ENCODE measurements around the gene CAP1.

CAP1 gene

DNA sequence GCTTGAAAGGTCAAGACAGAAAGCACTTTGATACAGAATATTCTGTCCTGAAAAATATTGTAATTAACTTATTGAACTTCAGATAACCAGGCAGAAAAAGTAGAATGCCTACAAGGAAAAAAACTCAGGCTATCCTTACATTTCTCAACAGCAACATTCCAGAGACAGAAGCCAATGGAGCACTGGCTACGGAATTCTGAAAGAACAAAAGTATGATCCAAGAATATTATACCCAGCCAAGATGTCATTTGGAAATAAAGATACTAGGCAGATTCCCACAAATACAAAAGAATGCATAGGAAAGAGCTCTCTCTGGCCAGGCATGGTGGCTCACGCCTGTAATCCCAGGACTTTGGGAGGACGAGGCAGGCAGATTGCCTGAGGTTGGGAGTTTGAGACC lies 62.4 kb downstream of the CAP1 start:
- H3K27ac ChIP-seq (ENCODE audit: low read length) = no peak overlapping the region
- no peak overlapping the region for H3K9ac ChIP-seq (ENCODE audit: low read length in 2 of 2)
- no peaks in the 10 kb centered on the region for H3K36me3 ChIP-seq (ENCODE audit: control insufficient read depth in 2 of 2, insufficient read depth in 2 of 2, low read length in 2 of 2)
- H3K4me3 ChIP-seq (ENCODE audit: low read length in 2 of 2) = no peak overlapping the region
- no peaks in the 10 kb centered on the region for H3K27me3 ChIP-seq (ENCODE audit: control insufficient read depth in 1 of 2, insufficient read depth in 2 of 2, low read length in 2 of 2)
- H3K4me1 ChIP-seq (ENCODE audit: control insufficient read depth, insufficient read depth, low read length) = no peaks in the 10 kb centered on the region
- no peaks in the 10 kb centered on the region for H3K9me3 ChIP-seq (ENCODE audit: control insufficient read depth in 2 of 2, low read length in 2 of 2)

DNA sequence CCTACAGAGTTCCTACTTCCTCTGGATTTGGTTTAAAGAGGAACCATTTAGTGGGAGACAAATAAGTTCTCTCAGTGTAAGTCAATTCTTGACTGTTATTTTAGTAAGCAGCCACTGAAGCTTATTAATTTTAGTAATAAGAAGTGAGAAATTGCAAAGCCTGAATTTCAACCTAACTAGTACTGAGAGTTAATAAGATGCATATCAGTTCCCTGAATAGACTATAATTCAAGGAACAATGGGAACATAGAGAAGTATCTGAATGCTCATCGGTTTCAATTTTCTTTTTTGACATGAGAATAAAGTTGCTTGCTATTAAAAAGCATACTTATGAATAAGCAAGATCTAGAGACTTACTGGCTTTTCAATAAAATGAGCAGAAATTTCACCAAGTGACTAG lies 64.5 kb downstream of the CAP1 start:
- no peak overlapping the region for H3K4me3 ChIP-seq (ENCODE audit: low read length in 2 of 2)
- H3K4me1 ChIP-seq (ENCODE audit: control insufficient read depth, insufficient read depth, low read length) = no peaks in the 10 kb centered on the region
- H3K27ac ChIP-seq (ENCODE audit: low read length) = no peak overlapping the region
- no peaks in the 10 kb centered on the region for H3K27me3 ChIP-seq (ENCODE audit: control insufficient read depth in 1 of 2, insufficient read depth in 2 of 2, low read length in 2 of 2)
- peaks cover 0 to under 1% of the 10 kb centered on the region in 2 donors for H3K9me3 ChIP-seq (ENCODE audit: control insufficient read depth in 2 of 2, low read length in 2 of 2)
- H3K9ac ChIP-seq (ENCODE audit: low read length in 2 of 2) = no peak overlapping the region
- H3K36me3 ChIP-seq (ENCODE audit: control insufficient read depth in 2 of 2, insufficient read depth in 2 of 2, low read length in 2 of 2) = no peaks in the 10 kb centered on the region

DNA sequence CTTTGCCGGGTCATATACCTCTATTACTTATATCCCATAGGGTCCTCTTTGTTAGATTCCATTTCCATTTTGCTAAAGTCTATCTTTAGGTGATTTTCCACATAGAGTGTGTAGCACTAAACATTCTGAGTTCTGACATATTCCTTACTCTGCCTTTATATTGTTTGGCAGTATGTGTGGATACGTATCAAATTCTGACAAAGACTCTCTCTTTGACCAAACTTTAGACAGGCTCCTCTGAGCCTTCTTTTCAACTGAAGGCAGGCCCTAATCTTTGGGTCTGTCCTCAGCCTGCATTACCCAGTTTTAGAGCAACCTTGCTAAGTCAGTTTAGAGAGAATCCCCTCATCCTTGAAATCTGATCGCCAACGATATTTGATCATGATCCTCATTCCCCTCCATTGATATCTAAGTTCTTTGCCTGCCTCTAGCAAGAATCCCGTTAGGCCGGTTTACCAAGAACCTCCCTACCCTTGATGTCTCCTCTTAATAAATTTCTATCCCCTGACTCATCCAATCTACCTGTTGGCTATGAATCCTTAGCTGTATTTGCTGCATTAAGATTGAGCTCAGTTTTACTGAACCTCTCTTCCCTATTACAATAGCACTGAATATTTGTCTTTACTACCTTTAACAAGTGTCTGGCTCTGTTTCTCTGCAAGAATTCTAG lies 66.9 kb downstream of the CAP1 start:
- Histone ChIP-seq H3K4me1 (ENCODE audit: control insufficient read depth, insufficient read depth, low read length) (no peaks in the 10 kb centered on the region), H3K36me3 (ENCODE audit: control insufficient read depth in 2 of 2, insufficient read depth in 2 of 2, low read length in 2 of 2) (no peaks in the 10 kb centered on the region), H3K4me3 (ENCODE audit: low read length in 2 of 2) (no peak overlapping the region), H3K27ac (ENCODE audit: low read length) (no peak overlapping the region), H3K9me3 (ENCODE audit: control insufficient read depth in 2 of 2, low read length in 2 of 2) (peaks cover 0 to 7% of the 10 kb centered on the region in 2 donors), H3K27me3 (ENCODE audit: control insufficient read depth in 1 of 2, insufficient read depth in 2 of 2, low read length in 2 of 2) (no peaks in the 10 kb centered on the region), H3K9ac (ENCODE audit: low read length in 2 of 2) (no peak overlapping the region)

DNA sequence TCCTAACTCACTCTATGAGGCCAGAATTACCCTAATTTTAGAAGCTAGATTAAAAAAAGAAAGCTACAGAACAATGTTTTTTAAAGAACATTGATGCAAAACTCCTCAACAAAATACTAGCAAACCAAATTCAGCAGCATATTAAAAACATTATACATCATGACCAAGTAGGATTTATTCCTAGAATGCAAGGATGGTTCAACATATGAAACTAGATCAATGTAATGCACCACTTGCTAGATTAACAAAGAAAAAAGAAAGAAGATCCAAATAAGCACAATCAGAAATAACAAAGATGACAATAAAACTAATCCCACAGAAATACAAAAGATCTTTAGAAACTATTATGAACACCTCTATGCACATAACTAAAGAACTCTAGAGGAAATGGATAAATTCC lies 69.9 kb downstream of the CAP1 start:
- Histone ChIP-seq H3K27me3 (ENCODE audit: control insufficient read depth in 1 of 2, insufficient read depth in 2 of 2, low read length in 2 of 2) (no peaks in the 10 kb centered on the region), H3K4me1 (ENCODE audit: control insufficient read depth, insufficient read depth, low read length) (no peaks in the 10 kb centered on the region), H3K27ac (ENCODE audit: low read length) (no peak overlapping the region), H3K36me3 (ENCODE audit: control insufficient read depth in 2 of 2, insufficient read depth in 2 of 2, low read length in 2 of 2) (no peaks in the 10 kb centered on the region), H3K4me3 (ENCODE audit: low read length in 2 of 2) (no peak overlapping the region), H3K9me3 (ENCODE audit: control insufficient read depth in 2 of 2, low read length in 2 of 2) (peaks cover 0 to 7% of the 10 kb centered on the region in 2 donors), H3K9ac (ENCODE audit: low read length in 2 of 2) (no peak overlapping the region)

DNA sequence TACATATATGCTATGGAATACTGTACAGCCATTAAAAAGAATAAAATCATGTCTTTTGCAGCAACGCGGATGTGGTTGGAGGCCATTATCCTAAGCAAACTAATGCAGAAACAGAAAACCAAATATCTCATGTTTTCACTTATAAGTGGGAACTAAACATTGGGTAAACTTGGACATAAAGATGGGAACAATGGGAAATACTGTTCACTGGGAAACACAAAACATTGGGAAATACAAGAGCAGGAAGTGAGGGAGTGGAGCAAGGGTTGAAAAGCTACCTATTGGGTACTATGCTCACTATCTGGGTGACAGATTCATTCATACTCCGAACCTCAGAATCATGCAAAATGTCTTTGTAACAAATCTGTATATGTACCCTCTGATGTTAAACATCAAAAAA lies 73.9 kb downstream of the CAP1 start:
- Histone ChIP-seq H3K4me3 (ENCODE audit: low read length in 2 of 2) (no peak overlapping the region), H3K27me3 (ENCODE audit: control insufficient read depth in 1 of 2, insufficient read depth in 2 of 2, low read length in 2 of 2) (no peaks in the 10 kb centered on the region), H3K9me3 (ENCODE audit: control insufficient read depth in 2 of 2, low read length in 2 of 2) (peaks cover 0 to 7% of the 10 kb centered on the region in 2 donors), H3K36me3 (ENCODE audit: control insufficient read depth in 2 of 2, insufficient read depth in 2 of 2, low read length in 2 of 2) (no peaks in the 10 kb centered on the region), H3K9ac (ENCODE audit: low read length in 2 of 2) (no peak overlapping the region), H3K4me1 (ENCODE audit: control insufficient read depth, insufficient read depth, low read length) (no peaks in the 10 kb centered on the region), H3K27ac (ENCODE audit: low read length) (no peak overlapping the region)

DNA sequence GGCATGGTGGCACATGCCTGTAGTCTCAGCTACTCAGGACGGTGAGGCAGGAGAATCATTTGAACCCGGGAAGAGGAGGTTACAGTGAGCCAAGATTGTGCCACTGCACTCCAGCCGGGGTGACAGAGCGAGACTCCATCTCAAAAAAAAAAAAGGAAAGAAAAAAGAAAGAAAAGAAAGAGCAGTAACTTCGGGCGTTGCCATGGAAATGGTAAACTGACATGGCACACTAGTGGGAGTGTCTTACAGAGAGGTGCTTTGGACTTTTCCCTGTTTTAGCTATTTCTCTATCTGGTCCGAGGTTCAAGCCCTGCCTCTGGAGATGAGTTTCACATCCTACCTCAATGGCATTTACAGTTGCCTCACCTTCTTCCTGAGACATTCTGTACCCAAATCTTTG lies 79.6 kb downstream of the CAP1 start:
- Histone ChIP-seq H3K27ac (ENCODE audit: low read length) (no peak overlapping the region), H3K9ac (ENCODE audit: low read length in 2 of 2) (no peak overlapping the region), H3K4me1 (ENCODE audit: control insufficient read depth, insufficient read depth, low read length) (no peaks in the 10 kb centered on the region), H3K27me3 (ENCODE audit: control insufficient read depth in 1 of 2, insufficient read depth in 2 of 2, low read length in 2 of 2) (no peaks in the 10 kb centered on the region), H3K9me3 (ENCODE audit: control insufficient read depth in 2 of 2, low read length in 2 of 2) (no peaks in the 10 kb centered on the region), H3K36me3 (ENCODE audit: control insufficient read depth in 2 of 2, insufficient read depth in 2 of 2, low read length in 2 of 2) (no peaks in the 10 kb centered on the region), H3K4me3 (ENCODE audit: low read length in 2 of 2) (no peak overlapping the region)

Data from stomach smooth muscle (tissue), 2 donors.